Esophagus (tissue), 2 donors: ENCODE data around the gene ATXN7L1. TPM values are rescaled to one million over a fixed set of nuclear protein-coding genes. Genes with fewer than 3 reads are reported as not detected.
"Not testable (repeated sequence)": the region's sequence is repeated elsewhere in the genome, so short reads cannot be mapped to it uniquely, and the experiment has no call there.

Experiments
- H3K27ac ChIP-seq, 2 donors: one replicate each; pipeline ENCODE4 v1.5.1; 2013; ENCODE audit warnings: low read depth in 2 of 2, mild to moderate bottlenecking in 2 of 2, inconsistent platforms in 1 of 2, low read length in 1 of 2, moderate library complexity in 1 of 2
- H3K27me3 ChIP-seq, 2 donors: one replicate each; pipeline ENCODE4 v1.6.1; 2013; ENCODE audit warnings: low read length in 2 of 2, control low read depth in 1 of 2, mild to moderate bottlenecking in 1 of 2; ENCODE audit not compliant: insufficient read depth in 2 of 2, control insufficient read depth in 1 of 2
- H3K36me3 ChIP-seq, 2 donors: one replicate each; pipeline ENCODE4 v1.6.1; 2013; ENCODE audit warnings: low read length in 1 of 2; ENCODE audit not compliant: control insufficient read depth in 2 of 2, insufficient read depth in 2 of 2
- H3K4me1 ChIP-seq, 2 donors: one replicate each; pipeline ENCODE4 v1.6.1; 2013; ENCODE audit warnings: low read length in 1 of 2; ENCODE audit not compliant: control insufficient read depth in 2 of 2, insufficient read depth in 2 of 2
- H3K4me3 ChIP-seq, 2 donors: one replicate each; pipeline ENCODE4 v1.5.1; 2013; ENCODE audit warnings: low read length in 2 of 2, mild to moderate bottlenecking in 2 of 2, low read depth in 1 of 2, moderate library complexity in 1 of 2
- H3K9me3 ChIP-seq, 2 donors: one replicate each; pipeline ENCODE4 v1.6.1; 2013; ENCODE audit warnings: mild to moderate bottlenecking in 2 of 2, low read depth in 1 of 2, low read length in 1 of 2, moderate library complexity in 1 of 2; ENCODE audit not compliant: control insufficient read depth in 2 of 2, insufficient read depth in 1 of 2
- WGBS, 2 donors: extraction: QIAGEN DNeasy Blood & Tissue Kit; methylation state at CpG; one replicate each; pipeline ENCODE4 v1.1.7; 2013; 5-methylcytosine and 5-hydroxymethylcytosine counted together
- polyA plus RNA-seq, 2 donors: library from polyadenylated mRNA; stranded (reverse); fragments of 200-250 nt; gene quantifications; one replicate each; pipeline ENCODE4 v1.2.3, GENCODE V29; 2013
- donor health status: healthy with polysubstance abuse.
- donor health status: Bipolar disorder and iron deficiency.

ATXN7L1 gene
- polyA plus RNA-seq, 2 donors, result 4.0 to 4.8 TPM

GRCh38 chr7:105894131-105894530 lies 17.7 kb upstream of the ATXN7L1 start:
- Histone ChIP-seq H3K27ac (no peak overlapping the region), H3K4me3 (no peak overlapping the region), H3K36me3 (no peaks in the 10 kb centered on the region), H3K9me3 (no peaks in the 10 kb centered on the region), H3K4me1 (no peaks in the 10 kb centered on the region), H3K27me3 (no peaks in the 10 kb centered on the region)
- 93 to 95% methylated on average over 3 of the region's 3 CpGs for WGBS, 2 donors

GRCh38 chr7:105892387-105892786 lies 16.0 kb upstream of the ATXN7L1 start:
- Histone ChIP-seq H3K27ac (no peak overlapping the region), H3K4me3 (no peak overlapping the region)
- WGBS, 2 donors, result 95 to 97% methylated on average over 2 of the region's 2 CpGs

GRCh38 chr7:105890290-105890997 lies 14.0 kb upstream of the ATXN7L1 start:
- 67 to 76% methylated on average over 4 of the region's 4 CpGs for WGBS, 2 donors
- no peaks in the 10 kb centered on the region for H3K36me3 ChIP-seq

More at GRCh38 chr7:105892387-105892786, 16.0 kb upstream of the ATXN7L1 start:
- H3K9me3 ChIP-seq, result no peaks in the 10 kb centered on the region
- no peaks in the 10 kb centered on the region for H3K36me3 ChIP-seq
- H3K4me1 ChIP-seq, result no peaks in the 10 kb centered on the region
- H3K27me3 ChIP-seq, result no peaks in the 10 kb centered on the region

GRCh38 chr7:105887569-105888189 lies 11.3 kb upstream of the ATXN7L1 start:
- Histone ChIP-seq H3K4me1 (no peaks in the 10 kb centered on the region), H3K27ac (no peak overlapping the region), H3K9me3 (no peaks in the 10 kb centered on the region), H3K36me3 (no peaks in the 10 kb centered on the region), H3K27me3 (no peaks in the 10 kb centered on the region), H3K4me3 (no peak overlapping the region)
- WGBS, 2 donors, result 51 to 60% methylated on average over 6 of the region's 6 CpGs

More at GRCh38 chr7:105890290-105890997, 14.0 kb upstream of the ATXN7L1 start:
- no peaks in the 10 kb centered on the region for H3K9me3 ChIP-seq
- H3K4me1 ChIP-seq, result no peaks in the 10 kb centered on the region
- no peaks in the 10 kb centered on the region for H3K27me3 ChIP-seq
- no peak overlapping the region for H3K4me3 ChIP-seq
- no peak overlapping the region for H3K27ac ChIP-seq

- 52 to 55% methylated on average over 2 of the region's 2 CpGs for WGBS, 2 donors
- Histone ChIP-seq H3K9me3 (no peaks in the 10 kb centered on the region), H3K27me3 (no peaks in the 10 kb centered on the region), H3K4me3 (no peak overlapping the region), H3K36me3 (no peaks in the 10 kb centered on the region), H3K4me1 (no peaks in the 10 kb centered on the region), H3K27ac (no peak overlapping the region)
These were observed 10.4 kb upstream of the ATXN7L1 start for GRCh38 chr7:105886776-105887175.

GRCh38 chr7:105885387-105886111 lies 9.2 kb upstream of the ATXN7L1 start:
- Histone ChIP-seq H3K9me3 (no peaks in the 10 kb centered on the region), H3K4me3 (no peak overlapping the region), H3K27ac (no peak overlapping the region), H3K27me3 (no peaks in the 10 kb centered on the region), H3K36me3 (no peaks in the 10 kb centered on the region), H3K4me1 (no peaks in the 10 kb centered on the region)
- WGBS, 2 donors, result 91 to 94% methylated on average over 6 of the region's 6 CpGs

- H3K9me3 ChIP-seq, H3K36me3 ChIP-seq, H3K4me1 ChIP-seq, H3K4me3 ChIP-seq, H3K27ac ChIP-seq, H3K27me3 ChIP-seq: not testable (repeated sequence)
- WGBS, 2 donors, result 91 to 92% methylated on average over 6 of the region's 6 CpGs
These were observed 6.8 kb upstream of the ATXN7L1 start for GRCh38 chr7:105883179-105883578.

- 63 to 84% methylated on average over 1 of the region's 1 CpG for WGBS, 2 donors
- H3K27me3 ChIP-seq, result no peaks in the 10 kb centered on the region
- H3K36me3 ChIP-seq, result no peaks in the 10 kb centered on the region
- H3K27ac ChIP-seq, result no peak overlapping the region
- no peak overlapping the region for H3K4me3 ChIP-seq
- H3K9me3 ChIP-seq, result no peaks in the 10 kb centered on the region
- H3K4me1 ChIP-seq, result no peaks in the 10 kb centered on the region
These were observed 5.0 kb upstream of the ATXN7L1 start for GRCh38 chr7:105881439-105881838.

GRCh38 chr7:105880571-105881330 lies 4.4 kb upstream of the ATXN7L1 start:
- H3K27me3 ChIP-seq, result no peaks in the 10 kb centered on the region
- no peaks in the 10 kb centered on the region for H3K36me3 ChIP-seq
- H3K4me1 ChIP-seq, result no peaks in the 10 kb centered on the region
- H3K9me3 ChIP-seq, result no peaks in the 10 kb centered on the region
- 71 to 77% methylated on average over 6 of the region's 6 CpGs for WGBS, 2 donors
- no peak overlapping the region for H3K27ac ChIP-seq
- no peak overlapping the region for H3K4me3 ChIP-seq
